PFSK-1 (cell line): Measurements from ENCODE around the gene ZNF366.

Experiments used
- FOXP2 ChIP-seq: optimal IDR thresholded peaks from 2 replicates; pipeline ENCODE3; 2011; ENCODE audit warnings: borderline replicate concordance, control low read depth, inconsistent platforms; ENCODE audit not compliant: insufficient read depth; ENCODE audit errors: extremely low read length, extremely low read depth
- POLR2AphosphoS5 ChIP-seq: IDR thresholded peaks from 2 replicates; pipeline ENCODE4 v1.6.1; 2012; ENCODE audit warnings: low read depth, mild to moderate bottlenecking, control low read depth, low read length, moderate library complexity
- REST ChIP-seq, 2 experiments: IDR thresholded peaks; 2 replicates each; pipeline versions ENCODE4 v1.6.1 to v1.8.0; 2011 to 2012; ENCODE audit warnings: low read depth in 2 of 2, low read length in 2 of 2, control low read depth in 1 of 2, inconsistent platforms in 1 of 2, mild to moderate bottlenecking in 1 of 2, moderate library complexity in 1 of 2; ENCODE audit not compliant: insufficient read depth in 1 of 2
- SIN3A ChIP-seq: IDR thresholded peaks from 2 replicates; pipeline ENCODE4 v1.6.1; 2012; ENCODE audit warnings: mild to moderate bottlenecking, low read length, moderate library complexity, borderline replicate concordance; ENCODE audit not compliant: insufficient read depth
- TAF1 ChIP-seq: IDR thresholded peaks from 2 replicates; pipeline ENCODE4 v1.6.1; 2012; ENCODE audit warnings: low read length, control low read depth, borderline replicate concordance; ENCODE audit not compliant: insufficient read depth

GRCh38 chr5:72407541-72407940 is 99.7 kb downstream of the ZNF366 start:
- TF ChIP-seq POLR2AphosphoS5 (no peak), SIN3A (no peak), TAF1 (no peak), REST (IDR thresholded peaks at IDR 0.05; ENCODE audit: insufficient read depth in 1 of 2, low read depth in 2 of 2, low read length in 2 of 2) (no peak), FOXP2 (no peak)
